Cerebellar cortex (tissue), 1 donor: Measurements from ENCODE around the gene SDF4.
A peak's percentile ranks its signal among the peaks of the same experiment; 100 is the strongest.

Source experiments
- DNase-seq: peaks from one replicate; pipeline ENCODE4 v3.0.0-alpha.2; 2015; ENCODE audit warnings: low spot score

The SDF4 gene

GRCh38 chr1:1228187-1228586, 3.6 kb downstream of the SDF4 start:
- DNase-seq, result no peak

GRCh38 chr1:1227386-1227785, 4.4 kb downstream of the SDF4 start:
- no peak for DNase-seq

GRCh38 chr1:1226566-1227362, 5.0 kb downstream of the SDF4 start:
- DNase-seq, result no peak

DNA sequence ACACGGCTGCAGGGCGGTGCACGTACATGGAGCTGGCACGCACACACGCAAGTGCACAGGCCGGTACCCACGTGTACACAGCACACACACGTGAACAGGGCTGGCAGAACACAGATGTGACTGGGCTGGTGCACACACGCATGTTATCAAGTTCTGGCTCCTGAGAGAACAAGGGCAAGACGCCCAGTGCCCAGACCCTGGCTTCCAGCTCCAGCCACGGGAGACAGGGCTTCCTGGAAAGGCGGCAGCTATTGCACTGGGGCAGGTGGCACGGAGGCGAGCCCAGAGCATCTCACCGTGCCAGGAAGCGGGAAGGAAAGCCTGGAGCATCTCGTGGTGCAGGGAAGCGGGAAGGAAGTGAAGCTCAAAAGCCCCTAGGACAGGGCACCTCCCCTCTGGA, 5.9 kb downstream of the SDF4 start:
- peak; percentile 82 for DNase-seq

GRCh38 chr1:1225238-1225845, 6.5 kb downstream of the SDF4 start:
- no peak for DNase-seq

GRCh38 chr1:1223891-1224290, 7.9 kb downstream of the SDF4 start:
- no peak for DNase-seq

GRCh38 chr1:1223321-1223720, 8.5 kb downstream of the SDF4 start:
- no peak for DNase-seq

DNA sequence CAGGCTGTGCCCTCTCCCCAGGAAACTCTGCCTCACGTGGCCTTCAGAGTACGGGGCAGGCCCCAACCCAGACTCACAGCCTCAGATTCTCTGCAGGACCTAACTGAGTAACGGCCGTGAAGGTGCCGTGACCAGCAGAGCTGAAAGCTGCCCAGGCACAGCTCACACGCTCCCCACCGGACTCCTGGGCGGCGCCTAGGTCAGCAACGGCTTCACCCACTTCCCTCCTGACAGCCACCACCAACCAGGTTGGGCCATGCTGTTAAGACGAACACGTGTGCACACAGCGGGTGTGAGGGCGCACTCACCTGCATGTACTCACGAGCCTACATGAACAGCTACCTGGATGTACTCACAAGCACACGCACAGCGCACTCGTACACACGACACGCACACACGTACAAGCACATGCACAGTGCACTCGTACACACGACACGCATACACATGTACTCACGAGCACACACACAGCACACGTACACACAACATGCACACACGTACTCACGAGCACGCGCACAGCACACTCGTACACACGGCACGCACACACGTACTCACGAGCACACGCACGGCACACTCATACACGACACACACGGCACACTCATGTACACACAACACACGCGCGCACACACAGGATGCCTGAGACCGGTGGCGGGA, 9.1 kb downstream of the SDF4 start:
- no peak for DNase-seq

- DNase-seq, result no peak
These were observed 9.8 kb downstream of the SDF4 start for GRCh38 chr1:1221887-1222574.

DNA sequence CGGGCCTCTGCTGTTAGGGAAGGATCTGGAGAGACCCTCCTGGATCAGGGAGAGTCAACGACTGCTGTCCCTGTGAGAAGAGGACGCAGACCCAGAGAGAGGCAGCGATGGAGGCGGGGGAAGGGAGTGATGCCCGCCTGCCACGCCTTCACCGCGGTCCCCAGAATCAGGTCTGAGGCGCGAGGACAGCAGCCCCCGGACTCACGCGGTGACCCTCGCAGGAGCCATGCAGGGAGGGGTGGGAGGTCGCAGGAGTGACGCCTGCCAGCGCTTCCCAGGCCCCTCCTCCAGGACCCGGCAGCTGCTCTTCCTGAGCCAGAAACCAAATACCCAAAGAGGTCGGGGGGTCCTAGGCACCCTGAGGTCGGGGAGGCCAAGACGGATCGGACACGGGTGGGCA, 11.6 kb downstream of the SDF4 start:
- no peak for DNase-seq

DNA sequence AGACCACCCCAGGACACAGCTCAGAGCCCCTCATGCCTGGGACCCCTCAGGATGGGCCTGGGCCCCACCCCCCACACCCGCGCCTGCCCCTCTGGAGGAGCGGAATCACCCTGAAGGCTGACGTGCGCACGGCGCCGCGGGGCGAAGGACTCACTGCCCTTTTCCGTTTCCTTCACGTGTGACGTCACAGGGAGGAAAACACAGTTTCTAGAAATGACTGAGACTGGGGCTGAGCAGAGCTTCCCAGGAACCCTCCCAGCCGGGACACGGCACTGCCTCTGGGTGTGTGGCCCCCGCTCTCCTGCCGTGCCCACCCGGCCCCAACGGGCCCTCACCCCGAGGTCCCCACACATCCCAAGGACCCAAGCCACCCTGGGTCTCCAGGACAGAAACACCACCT, 12.5 kb downstream of the SDF4 start:
- DNase-seq, result no peak

DNA sequence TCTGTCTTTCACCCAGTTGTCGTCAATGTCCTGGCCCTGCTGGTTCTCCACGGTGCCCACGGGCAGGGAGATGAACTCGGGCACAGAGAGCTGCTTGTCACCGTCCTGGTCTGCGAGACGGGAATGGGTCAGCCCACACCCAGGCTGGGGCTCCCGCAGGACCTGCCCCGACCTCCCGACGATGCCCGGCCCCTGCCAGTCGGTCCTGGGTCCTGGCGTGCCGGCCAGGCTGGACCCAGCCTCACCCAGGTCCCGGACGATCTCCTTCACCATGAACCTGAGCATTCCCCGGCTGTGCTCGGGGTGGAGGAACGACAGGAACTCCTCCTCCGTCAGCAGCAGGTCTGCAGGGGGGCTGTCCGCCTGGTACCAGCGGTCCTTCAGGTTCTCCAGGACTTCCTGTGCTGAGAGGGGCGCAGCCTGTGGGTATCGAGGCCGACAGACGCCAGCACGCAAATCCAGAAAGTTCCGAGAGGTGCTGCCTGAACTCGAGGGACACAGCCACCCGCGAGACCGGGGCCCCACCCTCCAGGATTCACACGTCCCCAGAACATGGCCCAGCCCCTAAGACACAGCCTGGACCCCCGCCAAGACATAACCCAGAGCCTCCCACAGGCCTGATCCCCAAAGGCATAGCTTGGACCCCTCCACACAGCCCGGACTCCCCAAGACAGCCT, 13.1 kb downstream of the SDF4 start:
- DNase-seq, result no peak

DNA sequence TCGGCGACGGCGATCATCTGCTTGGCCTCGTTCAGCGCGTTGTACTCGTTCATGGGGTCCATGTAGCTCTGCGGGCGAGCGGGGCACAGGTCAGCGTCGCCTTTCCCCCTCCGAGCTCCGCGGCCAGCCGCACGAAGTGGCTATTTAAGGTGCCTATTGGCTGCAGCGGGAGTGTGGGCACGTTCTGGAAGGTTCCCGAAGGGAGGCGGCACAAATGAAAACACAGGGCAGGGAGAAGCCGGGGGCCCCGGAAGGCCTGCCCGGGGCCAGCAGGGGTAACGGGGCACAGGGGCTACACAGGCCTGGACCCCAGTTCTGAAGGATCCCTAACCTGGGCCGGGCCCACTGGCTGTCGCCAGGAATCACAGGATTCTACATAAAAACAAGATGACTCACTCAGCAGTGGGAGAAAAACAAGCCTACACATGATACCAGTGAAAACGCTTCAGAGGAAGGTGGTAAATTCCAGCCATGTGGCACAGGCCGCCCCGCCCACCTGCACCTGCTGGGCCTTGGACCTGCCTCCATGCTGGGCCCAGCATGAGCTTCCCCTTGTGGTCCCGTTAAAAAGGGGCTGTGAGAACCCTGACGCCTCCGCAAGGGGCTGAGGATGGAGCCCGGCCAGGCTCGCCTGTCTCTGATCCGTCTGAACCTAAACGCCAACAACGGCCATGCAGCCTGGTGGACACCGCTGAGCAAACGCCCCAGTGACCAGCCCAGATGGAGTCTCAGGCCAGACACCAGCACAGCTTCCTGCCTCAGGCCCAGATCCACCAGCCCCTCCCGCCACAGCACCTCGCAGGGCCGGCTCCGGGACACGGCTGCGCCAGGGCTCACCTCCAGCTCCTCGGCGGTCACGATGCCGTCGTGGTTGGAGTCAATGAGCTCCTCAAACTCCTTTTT, 13.9 kb downstream of the SDF4 start:
- peak; percentile 72 for DNase-seq

DNA sequence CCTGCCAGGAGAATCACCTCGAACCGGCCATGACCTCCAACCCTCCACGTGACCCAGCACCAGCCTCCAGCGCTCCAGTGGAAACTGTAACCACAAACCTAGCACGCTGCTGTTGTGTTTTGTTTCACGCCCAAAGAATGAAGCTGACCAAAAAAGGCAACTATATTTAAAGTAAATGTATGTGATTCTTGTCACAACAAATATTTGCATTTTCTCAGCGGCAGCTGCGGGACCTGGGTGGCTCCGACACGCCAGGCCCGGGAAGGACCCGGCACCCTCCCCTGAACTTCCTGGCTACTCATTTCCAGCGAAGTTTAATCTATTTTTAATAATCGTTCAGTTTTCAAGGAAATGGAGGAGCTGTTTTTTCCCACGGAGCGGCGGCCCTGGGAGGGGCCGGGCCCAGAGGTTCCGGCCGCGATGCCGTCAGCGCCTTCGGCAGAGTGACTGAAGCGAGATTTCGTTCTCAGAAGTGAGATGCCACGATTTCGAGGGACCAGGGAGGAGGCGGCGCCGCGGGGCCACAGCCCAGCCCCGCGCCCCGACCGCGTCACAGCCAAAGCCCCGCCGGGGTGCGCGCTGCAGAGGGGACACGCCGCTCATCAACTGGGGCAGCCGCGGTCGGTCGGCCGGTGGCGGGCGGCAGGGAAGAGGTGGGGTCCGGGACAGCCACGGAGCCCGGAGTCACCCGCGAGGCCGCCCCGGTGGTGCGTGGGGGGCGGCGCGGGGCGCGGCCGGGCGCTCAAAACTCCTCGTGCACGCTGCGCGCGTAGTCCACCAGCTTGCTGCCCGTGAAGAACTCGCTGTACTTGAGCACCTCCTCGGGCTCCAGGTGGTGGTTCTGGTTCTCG, 14.8 kb downstream of the SDF4 start:
- DNase-seq, result no peak

DNA sequence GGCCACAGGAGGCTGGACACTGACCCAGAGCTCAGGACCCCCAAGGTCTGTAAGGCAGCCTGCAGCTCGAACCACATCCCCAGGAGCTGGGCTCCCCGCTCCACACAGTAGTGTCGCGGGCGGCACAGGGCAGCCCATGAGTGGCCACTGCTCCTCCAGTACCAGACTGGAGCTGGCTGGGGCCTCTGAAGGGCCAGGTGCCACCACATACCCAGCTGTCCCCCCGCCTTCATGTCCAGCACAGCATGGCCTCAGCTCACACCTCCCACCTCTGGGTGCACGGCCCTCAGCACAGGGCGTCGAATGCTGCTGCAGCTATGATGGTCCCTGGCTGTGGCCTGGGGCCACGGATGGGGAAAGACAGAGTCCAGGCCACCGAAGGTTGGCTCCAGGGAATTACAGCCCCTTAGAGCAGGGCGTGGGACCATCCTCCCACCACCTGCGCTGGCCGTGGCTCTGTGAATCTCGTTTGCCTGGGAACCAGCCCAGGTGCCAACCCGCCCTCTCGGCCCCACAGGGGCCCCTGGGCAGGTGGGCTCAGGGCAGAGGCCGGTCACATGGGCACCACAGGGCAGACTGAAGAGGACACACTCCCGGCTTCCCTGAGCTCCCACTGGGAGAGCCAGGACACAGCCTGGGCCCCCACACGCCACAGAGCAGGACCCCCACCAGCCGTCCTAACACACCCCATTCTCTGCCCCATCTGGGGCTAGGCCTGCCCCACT, 15.8 kb downstream of the SDF4 start:
- DNase-seq, result no peak

DNA sequence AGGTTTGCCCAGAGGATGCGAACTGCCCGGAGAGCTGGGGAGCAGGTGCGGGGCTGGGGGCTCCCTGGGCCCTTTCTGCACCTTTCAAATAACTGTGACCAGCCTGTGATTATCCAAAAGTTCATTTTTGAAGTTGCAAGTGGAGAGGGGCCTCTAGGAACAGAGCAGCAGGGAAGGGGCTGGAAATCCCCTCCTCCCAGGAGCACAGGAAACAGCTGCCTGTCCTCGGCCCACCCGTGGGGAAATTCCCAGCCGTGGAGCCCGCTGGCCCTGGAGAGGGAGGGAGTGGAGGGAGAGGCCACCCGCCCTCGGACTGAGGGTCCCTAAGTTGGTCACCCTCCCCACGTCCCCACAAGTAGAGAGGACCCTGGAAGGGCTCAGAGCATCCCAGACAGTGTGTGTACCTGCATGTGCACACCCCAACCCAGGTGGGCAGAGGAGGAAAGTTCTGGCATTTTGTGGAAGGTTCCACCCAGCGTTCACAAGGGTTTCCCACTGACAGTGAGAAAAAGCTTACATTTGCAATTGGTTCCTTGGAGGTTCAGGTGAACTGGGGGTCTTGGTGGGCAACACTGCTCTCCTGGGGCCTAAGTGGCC, 16.6 kb downstream of the SDF4 start:
- DNase-seq, result no peak

- no peak for DNase-seq
These were observed 18.2 kb downstream of the SDF4 start, which contains the start of gene TNFRSF4 for GRCh38 chr1:1213345-1214265. Gene TNFRSF4 (minus strand): TSS chr1:1214153. CDS start chr1:1214127, 26 bp downstream.
